Peyer's patch (tissue), 4 donors: ENCODE results near the gene FOXO1.

ENCODE experiments used
- POLR2A ChIP-seq, 2 donors: fragments of 450-650 bp; IDR thresholded peaks; one replicate each; pipeline ENCODE4 v1.5.1; 2017; ENCODE audit warnings: antibody characterized with exemption in 2 of 2, mild to moderate bottlenecking in 2 of 2, moderate library complexity in 2 of 2
- TF ChIP-seq, protein P1 (sequence below), 6 experiments: fragments of 450-650 bp in 4 of 6; fragments of 200-600 bp in 2 of 6; sonication (generic) in 1 of 6; IDR thresholded peaks; one replicate each; pipeline ENCODE4 v1.5.1; 2017 to 2019; ENCODE audit warnings: antibody characterized with exemption in 6 of 6, mild to moderate bottlenecking in 3 of 6, moderate library complexity in 1 of 6

DNA sequence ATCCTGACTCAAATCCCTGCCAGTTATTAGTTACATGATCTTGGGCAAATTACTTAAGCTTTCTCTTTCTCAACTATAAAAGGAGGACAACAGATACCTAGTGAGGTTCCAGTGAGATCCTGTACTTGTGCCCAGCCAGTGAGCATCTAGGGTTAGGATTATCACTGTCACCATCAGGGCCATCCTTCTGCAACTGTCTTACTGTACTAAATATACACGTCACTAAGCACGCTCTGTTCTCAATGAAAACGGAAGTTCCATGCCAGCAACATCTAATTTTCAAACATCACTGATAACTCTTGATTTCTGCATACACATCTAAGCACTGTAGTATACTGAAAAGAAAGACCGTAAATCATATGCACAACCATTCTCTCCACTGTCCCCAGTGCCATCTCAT is 70.0 kb downstream of the FOXO1 start:
- TF ChIP-seq, protein P1, sequence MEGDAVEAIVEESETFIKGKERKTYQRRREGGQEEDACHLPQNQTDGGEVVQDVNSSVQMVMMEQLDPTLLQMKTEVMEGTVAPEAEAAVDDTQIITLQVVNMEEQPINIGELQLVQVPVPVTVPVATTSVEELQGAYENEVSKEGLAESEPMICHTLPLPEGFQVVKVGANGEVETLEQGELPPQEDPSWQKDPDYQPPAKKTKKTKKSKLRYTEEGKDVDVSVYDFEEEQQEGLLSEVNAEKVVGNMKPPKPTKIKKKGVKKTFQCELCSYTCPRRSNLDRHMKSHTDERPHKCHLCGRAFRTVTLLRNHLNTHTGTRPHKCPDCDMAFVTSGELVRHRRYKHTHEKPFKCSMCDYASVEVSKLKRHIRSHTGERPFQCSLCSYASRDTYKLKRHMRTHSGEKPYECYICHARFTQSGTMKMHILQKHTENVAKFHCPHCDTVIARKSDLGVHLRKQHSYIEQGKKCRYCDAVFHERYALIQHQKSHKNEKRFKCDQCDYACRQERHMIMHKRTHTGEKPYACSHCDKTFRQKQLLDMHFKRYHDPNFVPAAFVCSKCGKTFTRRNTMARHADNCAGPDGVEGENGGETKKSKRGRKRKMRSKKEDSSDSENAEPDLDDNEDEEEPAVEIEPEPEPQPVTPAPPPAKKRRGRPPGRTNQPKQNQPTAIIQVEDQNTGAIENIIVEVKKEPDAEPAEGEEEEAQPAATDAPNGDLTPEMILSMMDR (IDR thresholded peaks at IDR 0.05): no peak
- TF ChIP-seq POLR2A (IDR thresholded peaks at IDR 0.05): no peak
